GM19372 (cell line): ENCODE measurements around the gene MAST3.
"Not testable (repeated sequence)": the region's sequence is repeated elsewhere in the genome, so short reads cannot be mapped to it uniquely, and the experiment has no call there.

ENCODE experiments used
- ATAC-seq: cut with Tn5 transposase; IDR thresholded peaks from one replicate; pipeline ENCODE4 v1.9.1; 2021; ENCODE audit warnings: mild to moderate bottlenecking, low read depth, moderate library complexity; ENCODE audit not compliant: unreplicated experiment

Gene MAST3

DNA sequence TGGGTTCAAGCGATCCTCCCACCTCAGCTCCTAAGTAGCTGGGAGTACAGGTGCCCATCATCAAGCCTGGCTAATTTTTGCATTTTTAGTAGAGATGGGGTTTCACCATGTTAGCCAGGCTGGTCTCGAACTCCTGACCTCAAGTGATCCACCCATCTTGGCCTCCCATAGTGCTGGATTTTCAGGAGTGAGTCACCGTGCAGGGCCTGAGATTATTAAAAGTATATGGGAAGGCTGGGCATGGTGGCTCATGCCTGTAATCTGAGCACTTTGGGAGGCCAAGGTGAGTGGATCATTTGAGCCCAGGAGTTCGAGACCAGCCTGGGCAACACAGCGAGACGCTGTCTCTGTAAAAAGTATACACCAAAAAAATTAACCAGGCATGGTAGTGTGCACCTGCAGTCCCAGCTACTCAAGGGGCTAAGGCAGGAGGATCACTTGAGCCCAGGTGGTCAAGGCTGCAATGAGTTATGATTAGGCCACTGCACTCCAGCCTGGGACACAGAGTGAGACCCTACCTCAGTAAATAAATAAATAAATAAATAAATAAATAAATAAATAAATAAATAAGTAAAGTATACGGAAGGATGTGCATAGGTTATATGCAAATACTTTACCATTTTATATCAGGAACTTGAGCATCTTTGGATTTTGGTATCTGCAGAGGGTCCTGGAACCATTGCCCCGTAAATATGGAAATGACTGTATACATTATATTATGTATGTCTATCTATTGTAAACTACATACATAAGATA is 11.7 kb upstream of the MAST3 start:
- ATAC-seq, result no peak

DNA sequence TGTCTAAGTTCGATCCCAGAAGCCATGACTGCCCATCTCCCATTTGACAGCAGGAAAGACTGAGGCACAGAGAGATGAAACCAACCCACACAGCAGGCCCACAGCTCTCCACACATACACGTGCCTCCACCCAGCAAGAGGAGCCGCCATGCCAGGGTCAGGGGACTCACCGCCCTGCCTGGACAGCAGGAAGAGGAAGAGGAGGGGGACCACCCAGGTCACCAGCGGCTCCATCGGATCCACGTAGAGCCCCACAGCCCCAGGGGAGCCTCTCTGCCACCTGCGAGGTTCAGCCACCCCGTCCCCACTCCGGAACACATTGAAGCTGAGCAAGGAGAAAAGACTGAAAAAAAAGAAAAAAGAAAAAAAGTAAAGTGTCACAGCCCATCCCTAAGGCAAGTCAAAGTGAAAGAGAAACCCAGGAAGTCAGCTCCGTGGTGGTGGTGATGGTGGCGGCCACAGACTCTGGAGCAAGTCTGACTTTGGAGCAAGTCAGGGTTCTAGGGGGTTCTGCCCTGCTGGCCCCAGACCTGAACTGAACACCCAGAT is 10.9 kb upstream of the MAST3 start, which contains the start of gene IL12RB1:
Gene IL12RB1, minus strand, starts transcription at position 345 of the 549 bp plus-strand sequence. Its CDS starts 111 bp downstream, at position 234.
- ATAC-seq, result no peak

DNA sequence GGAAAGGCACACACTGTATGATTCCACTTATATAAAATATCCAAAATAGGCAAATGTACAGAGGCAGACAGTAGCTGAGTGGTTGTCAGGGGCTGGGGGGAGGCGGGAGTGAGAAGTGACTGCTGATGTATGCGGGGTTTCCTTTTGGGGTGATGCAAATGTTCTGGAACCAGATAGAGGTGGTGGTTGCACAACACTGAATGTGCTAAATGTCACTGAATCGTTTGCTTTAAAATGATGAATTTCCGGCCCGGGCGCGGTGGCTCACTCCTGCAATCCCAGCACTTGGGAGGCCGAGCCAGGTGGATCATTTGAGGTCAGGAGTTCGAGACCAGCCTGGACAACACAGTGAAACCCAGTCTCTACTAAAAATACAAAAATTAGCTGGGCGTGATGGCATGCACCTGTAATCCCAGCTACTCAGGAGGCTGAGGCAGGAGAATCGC is 8.5 kb upstream of the MAST3 start:
- not testable (repeated sequence) for ATAC-seq

DNA sequence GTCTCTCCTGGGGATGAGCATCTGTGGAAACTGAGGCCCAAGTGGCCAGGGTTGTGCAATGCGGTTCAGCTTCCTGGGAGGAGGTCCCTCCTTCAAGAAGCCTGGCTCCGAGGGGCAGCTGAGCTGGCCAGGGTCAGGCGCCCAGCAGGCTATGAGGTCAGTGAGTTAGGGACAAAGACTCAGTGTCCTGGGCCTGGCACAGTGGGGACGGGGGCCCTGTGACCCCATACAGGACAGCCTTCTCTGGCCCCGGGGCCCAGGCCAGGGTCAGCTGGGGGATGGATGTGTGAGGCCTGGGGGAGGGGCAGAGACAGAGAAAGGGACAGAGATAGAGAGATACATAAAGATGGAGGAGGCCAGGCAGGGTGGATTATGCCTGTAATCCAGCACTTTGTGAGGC is 7.9 kb upstream of the MAST3 start:
- no peak for ATAC-seq

DNA sequence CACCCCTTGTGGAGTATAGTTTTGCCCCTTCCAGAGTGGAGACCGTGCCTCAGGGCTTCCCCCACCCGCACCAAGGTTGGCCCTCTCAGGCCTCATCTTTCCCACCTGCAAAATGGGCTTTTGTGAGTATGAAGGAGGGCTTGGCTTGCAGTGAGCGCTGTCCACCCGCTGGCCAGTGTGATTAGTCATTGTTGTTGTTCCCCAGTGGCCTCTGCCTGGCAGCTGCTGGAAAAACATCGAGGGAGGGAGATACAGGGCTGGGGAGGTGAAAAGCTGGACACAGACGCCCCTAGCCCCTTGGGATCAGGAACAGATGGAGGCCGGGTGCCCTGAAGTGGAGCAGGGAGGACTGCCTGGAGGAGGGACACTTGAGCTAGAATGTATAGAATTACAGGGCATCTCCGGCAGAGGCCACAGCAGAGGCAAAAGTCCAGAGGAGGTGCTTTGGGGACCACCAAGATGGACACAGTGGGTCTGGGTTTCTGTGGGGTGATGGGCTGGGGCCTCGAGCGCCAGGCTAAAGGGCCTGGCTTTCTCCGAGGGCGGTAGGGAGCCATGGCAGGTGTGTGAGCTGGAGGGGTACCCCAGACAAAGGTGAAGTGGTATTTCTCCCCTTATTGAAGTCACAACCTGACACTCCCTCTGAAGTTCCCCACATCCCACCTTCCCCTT is 6.9 kb upstream of the MAST3 start:
- ATAC-seq, result no peak

DNA sequence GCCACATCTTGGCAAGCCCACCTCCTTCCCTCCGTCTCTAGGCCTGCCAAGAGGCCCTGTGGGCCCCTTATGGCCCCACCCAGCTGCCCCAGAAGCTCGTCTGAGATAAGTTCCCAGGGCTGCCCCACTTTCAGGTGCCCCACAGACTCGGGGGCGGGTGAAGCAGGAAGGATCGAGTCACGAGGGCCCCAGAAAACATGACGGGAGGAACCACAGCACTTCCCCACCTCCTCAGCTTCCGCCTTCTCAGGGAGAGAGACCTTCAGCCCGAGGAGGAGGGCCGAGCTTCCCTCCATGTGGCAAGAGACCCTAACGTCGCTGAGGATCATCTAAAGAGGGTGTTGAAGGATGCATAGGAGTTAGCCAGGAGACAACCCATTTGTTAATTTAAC is 6.4 kb upstream of the MAST3 start:
- ATAC-seq, result no peak

DNA sequence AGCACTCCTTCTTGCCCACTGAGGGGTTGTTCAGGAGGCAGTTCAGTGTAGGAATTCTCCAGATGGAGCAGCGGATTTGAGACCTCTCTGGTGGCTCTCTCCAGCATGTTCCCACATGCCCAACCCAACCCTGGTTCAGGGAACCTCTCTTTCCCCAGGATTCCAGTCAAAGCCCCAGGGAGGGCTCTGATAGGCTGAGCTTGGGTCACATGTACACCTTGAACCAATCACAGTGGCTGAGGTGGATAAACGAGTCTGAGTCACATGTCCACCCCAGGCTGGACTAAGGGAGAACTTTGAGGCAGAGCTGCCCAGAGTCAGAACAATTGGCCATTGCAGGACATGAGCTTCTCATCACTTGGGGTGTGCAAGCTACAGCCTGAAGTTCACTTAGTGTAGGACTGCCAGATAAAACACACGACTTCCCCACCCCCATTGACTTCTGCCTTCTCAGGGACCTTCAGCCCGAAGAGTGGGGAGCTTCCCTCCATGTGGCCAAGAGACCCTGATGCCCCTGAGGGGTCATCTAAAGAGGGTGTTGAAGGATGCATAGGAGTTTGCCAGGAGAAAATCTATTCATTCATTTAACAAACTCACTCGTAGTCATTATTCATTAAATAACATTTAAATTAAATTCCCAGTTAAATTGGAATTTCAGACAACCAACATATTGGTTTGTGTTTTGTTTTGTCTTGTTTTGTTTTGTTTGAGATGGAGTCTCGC is 4.0 kb upstream of the MAST3 start:
- ATAC-seq, result no peak

DNA sequence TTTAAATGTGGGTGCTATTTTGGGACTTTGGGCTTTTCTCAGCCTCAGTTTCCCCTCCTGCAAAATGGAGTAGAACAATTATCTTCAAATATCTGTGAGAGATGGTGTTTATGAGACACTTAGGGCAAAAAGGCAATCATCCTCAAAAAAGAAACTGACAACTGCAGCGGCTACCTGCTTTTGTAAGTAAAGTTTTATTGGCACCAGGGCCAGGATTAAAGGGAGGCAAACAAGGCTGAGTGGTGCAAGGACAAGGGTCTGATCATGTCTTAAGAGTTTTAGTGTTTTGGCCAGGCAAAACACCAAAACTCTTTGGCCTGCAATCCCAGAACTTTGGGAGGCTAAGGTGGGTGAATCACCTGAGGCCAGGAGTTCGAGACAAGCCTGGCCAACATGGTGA is 1.3 kb upstream of the MAST3 start:
- ATAC-seq, result no peak

DNA sequence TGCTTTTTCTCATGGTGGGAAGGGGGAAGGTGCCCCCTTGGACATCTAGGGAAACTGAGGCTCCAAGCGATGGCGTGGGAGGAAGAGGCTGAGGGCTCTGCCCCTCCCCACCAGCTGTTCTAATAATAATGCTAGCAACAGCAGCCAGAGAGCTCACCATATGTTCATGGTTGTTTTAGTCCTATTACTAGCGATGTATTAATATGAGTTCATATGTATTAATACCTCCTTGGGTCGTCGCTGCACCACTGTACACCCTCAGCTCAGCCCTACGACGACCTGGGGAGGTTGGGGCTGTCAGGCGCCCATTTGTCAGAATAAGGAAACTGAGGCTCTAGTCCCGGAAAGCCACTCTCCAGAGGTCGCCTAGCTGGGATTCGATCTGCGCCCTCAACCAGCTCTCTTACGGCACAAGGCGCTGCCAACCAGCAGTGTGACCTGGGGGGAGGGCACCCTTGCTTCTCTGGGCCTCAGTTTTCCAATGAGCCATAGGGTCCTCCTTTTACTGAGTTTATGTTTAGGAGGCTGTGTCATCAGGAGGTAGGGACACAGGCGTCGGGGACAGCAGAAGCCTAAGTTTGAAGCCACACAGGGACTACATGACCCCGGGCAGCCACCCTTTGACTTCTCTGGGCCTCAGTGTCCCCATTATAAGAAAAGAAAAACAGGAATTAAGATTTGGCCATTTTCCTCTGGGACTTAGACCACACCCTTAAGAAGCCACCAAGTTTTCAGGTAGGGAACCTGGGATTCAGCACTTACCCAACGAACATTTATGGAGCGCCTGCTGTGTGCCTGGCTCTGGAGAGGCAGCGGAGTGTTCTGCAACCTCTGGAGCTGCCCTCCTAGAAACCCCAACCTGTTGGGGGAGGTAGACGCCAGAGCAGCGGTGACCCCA is 664 bp downstream of the MAST3 start:
- no peak for ATAC-seq

DNA sequence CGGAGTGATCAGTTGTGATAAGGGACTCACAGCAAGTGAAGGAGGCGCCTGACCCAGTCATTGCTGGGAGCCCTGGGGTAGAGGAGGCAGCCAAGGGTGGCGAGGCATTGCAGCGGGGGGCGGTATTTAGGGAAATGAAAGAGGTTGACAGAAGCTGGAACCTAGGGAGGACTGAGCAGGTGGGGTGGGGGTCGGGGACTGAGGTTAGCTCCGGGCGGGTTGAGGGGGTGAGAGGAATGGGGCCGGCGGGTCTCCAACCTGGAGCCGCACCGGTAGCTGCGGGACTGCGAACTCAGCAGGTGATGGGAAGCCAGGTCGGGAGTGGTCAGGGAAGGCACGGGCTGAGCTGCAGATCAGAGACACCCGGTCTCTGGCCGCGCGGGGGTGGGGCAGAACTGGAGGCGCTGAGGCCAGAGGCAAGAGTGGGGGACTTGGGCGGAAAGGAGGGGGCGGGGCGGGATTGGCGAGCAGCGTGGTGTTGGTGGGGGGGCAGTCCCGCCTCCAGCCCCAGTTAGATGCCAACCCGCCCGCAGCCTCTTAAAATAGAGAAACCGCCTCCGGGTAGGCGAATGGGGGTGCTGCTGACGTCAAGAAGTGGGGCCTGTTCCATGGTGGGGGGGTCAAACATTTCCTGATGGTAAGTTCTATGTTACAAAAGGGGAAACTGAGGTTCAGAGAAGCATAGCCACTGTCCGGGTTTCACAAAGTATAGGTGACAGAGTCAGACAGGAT is 1.5 kb downstream of the MAST3 start:
- no peak for ATAC-seq

DNA sequence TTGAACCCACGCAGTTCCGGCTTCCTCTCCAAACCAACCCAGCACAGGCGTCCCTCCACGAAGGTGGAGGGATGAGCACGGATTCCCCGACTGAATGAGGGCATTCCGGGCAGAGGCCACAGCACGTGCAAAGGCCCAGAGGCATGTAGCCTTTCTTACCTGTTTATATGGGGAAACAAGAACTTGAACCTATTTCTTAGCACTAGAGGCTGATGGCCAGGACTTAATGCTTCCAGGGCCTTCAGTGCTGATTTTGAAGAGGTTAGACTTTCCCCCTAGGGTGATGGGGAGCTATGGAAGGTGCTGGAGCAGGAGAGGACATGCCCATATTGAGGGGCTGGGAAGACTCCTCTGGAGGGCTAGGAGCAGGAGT is 2.0 kb downstream of the MAST3 start:
- ATAC-seq, result no peak

DNA sequence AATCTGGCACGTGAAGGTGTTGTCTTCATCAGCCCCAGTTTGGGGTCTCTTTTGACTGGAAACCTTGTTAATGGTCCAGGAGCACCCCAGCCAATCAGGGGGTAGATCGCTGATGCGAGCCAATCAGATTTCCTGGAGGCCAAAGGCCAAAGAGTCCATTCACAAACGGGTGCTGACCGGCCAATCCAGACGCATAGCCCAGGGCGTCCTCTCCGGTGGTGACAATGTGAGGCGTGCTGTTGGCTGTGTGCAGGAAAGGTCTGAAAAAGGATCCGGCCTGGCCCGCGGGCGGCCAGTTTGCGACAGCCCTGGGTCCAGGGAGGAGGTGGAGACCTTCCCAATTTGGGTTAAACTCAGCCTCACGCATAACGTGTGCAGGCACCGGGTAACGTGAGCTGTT is 3.1 kb downstream of the MAST3 start:
- ATAC-seq, result no peak

DNA sequence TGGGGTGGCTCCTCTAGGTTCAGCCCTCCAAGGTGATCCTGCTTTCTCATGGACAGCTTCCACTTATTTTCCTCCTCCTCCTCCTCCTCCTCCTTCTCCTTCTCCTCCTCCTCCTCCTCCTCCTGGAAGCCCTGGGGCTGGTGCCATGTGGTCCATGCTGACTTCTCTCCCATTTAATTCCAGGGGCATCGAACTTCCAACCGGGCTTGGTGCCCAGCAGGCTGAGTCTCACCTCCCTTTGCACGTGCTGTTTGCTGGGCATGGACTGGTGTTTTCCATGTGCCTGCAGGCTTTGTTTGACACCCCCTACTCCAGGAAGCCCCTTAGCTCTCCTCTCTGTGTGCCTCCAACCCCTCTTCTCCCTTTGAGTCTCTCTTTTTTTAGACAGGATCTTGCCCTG is 3.7 kb downstream of the MAST3 start:
- no peak for ATAC-seq

DNA sequence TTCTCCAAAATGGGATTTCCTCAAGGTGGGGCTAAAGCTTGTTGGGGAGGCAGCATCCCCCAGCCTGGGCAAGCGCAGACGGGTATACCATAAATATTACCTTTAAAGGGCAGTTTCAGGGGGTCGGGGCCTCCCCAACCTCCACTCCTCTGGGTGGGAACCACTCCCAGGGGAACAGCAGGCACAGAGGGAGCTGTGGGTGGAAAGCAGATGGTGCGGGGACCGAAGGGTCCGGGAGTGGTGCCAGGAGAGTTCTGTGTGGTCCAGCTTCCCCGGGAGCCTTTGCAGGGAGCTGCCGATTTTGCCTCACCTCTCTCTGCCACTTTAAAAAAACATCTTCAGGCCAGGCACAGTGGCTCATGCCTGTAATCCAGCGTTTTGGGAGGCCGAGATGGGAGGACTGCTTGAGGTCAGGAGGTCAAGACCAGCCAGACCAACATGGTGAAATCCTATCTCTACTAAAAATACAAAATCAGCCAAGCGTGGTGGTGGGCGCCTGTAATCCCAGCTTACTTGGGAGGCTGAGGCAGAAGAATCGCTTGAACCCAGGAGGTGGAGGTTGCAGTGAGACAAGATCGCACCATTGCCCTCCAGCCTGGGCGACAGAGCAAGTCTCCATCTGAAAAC is 5.5 kb downstream of the MAST3 start:
- ATAC-seq, result no peak

DNA sequence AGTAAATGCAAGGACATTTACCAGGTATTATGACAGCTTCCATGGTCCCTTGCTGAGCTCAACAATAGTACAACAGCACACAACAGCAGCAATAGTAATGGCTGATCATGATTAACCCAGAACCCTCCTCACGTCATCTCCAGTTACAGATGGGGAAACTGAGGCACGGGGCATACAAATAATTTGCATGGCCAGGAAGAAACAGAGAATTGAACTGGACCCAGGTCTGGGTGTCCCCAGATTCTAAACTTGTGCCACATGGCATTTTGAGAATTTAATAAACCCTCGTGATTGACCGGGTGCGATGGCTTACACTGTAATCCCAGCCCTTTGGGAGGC is 7.2 kb downstream of the MAST3 start:
- ATAC-seq, result no peak

DNA sequence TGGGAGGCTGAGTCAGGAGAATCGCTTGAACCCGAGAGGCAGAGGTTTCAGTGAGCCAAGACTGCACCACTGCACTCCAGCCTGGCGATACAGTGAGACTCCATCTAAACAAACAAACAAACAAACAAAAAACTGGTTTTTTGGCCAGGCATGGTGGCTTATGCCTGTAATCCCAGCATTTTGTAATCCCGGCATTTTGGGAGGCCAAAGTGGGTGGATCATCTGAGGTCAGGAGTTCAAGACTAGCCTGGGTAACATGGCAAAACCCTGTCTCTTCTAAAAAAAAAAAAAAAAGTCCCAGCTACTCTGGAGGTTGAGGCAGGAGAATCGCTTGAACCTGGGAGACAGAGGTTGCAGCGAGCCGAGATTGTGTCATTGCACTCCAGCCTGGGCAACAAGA is 7.7 kb downstream of the MAST3 start:
- ATAC-seq, result not testable (repeated sequence)

DNA sequence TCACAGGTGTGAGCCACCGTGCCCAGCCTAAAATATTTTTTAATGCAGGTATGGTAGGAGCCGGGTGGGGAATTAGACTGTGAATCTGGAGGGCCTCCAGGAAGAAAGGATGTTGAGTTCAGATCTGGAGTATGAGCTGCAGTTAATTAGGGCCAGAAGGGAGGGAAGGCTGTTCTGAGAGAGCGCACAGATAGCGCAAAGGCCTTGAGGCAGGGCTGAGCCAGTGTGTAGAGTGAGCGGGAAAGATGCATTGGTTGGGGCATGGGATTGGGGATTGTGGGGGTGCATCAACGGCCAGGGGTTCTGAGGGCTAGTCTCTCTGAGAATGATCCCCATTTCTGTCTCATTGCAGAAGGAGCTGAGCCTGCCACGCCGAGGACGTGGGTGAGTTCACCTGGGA is 9.7 kb downstream of the MAST3 start:
- ATAC-seq, result no peak

DNA sequence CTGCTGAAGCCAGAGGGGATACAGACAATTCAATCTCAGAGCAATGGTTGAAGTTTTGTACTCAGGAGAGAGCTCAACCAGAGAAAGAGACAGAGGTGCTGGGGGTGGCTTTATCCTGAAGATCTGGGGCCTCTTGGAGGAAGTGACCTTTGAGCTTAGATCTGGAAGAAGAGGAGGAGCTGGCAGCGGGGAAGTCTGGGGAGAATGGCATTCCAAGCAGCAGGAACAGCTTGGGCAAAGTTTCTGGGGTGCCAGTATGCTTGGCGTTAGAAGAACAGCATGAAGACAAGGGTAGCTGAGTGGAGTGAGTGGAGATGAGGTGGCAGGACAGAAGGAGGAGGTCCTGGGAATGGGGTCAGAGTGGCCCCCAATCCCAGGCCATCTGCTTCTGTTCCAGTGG is 11.3 kb downstream of the MAST3 start:
- no peak for ATAC-seq

DNA sequence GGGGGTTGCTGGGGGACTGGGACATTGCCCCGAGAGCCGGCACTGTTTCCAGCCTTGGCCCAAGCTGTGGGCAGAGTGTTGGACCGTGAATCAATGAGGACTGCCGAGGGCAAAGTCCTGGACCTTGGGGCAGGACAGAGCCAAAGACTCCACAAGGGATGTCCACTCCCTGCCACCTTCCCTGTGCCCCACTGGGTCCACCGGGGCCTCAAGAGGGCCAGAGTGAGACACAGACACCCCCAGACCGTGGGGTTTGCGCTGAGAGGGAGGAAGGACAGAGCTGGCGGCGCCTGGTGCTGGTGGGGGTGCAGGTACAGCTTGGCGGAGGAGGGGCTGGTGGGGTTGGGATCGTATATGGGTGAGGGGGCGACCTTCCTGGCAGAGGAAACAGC is 11.8 kb downstream of the MAST3 start:
- ATAC-seq, result no peak
